ACHN (cell line): ENCODE data around the gene ZNF22.

Experiments used
- DNase-seq: peaks from one replicate; pipeline ENCODE4 v3.0.0-alpha.2; 2015
- in situ Hi-C: cut with HindIII; loops from 2 replicates; pipeline ENCODE4 v1.10.0; 2017; ENCODE audit warnings: low sequenced_read_pairs, low pct_ligation_motif_present, low pct_unique_long_range_greater_than_20kb

Gene ZNF22

DNA sequence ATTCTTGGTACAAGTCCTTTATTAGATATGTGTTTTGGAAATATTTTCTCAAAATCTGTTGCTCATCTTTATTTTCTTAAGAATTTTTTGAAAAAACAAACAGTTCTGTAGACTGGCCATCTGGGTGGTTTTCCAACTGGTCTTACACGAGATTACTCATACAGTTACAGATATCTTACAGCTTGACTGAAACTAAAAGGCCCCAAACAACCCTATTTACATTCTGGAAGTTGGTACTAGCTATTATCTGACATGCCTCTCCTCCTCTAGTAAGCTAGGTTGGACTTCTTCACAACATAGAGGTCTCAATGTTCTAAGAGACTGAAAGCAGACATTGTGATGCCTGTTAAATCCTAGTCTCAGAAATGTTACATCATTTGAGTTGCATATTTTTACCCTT, 52.0 kb downstream of the ZNF22 start:
- in situ Hi-C loops = no loop called here
- DNase-seq = no peak

DNA sequence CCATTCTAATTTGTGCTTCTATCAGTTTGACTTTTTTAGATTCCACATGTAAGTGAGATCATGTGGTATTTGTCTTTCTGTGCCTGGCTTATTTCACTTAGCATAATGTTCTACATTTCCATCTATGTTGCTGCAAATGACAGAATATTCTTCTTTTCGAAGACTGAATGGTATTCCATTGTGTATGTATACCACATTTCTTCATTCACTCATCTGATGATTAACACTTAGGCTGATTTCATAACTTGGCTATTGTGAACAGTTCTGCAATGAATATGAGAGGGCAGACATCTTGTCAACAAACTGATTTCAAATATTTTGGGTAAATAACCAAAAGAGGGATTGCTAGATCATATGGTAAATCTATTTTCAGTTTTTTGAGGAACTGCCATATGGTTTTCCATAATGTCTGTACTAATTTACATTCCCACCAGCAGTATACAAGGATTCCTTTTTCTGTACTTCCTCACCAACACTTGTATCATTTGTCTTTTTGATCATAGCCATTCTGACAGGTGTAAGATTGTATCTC, 52.9 kb downstream of the ZNF22 start:
- in situ Hi-C loops = no loop called here
- no peak for DNase-seq
